ENCODE results near the gene CFDP1. TPM values are rescaled to one million over a fixed set of nuclear protein-coding genes. Genes with fewer than 3 reads are reported as not detected.

Gene CFDP1
- polyA plus RNA-seq, 2 of the 4 experiments (the other 2 are of a cell fraction) = 70.2 to 72.8 TPM

- CTCF ChIA-PET = interaction anchor here (0.6 kb wide), 1 partner anchor 104 kb away, joined by 3 read pairs; no protein-coding TSS in a partner anchor
- ATAC-seq (no peak), FAIRE-seq (no peak), DNase-seq (ENCODE audit: low read depth in 1 of 2, low spot score in 1 of 2) (no peak)
- Histone ChIP-seq H3K4me3 (no peak overlapping the region), H3K4me1 (peaks cover 19% of the 10 kb centered on the region), H3K27ac (no peak overlapping the region), H3K9me3 (no peaks in the 10 kb centered on the region), H3K4me2 (no peak overlapping the region)
- no peak for TF ChIP-seq ESRRA (IDR thresholded peaks at IDR 0.05; ENCODE audit: borderline replicate concordance, low read length)
- no peak for TF ChIP-seq MYC (IDR thresholded peaks at IDR 0.05; ENCODE audit: borderline replicate concordance, low read length)
- no peak for TF ChIP-seq MAFK (IDR thresholded peaks at IDR 0.05; ENCODE audit: partially characterized antibody)
- TF ChIP-seq BCL3 (IDR thresholded peaks at IDR 0.05) = no peak
- no peak for TF ChIP-seq ZC3H11A (IDR thresholded peaks at IDR 0.05)
- TF ChIP-seq ELK1 (IDR thresholded peaks at IDR 0.05; ENCODE audit: low read depth, low read length) = no peak
- TF ChIP-seq HES2 (IDR thresholded peaks at IDR 0.05) = no peak
- TF ChIP-seq JUN (IDR thresholded peaks at IDR 0.05) = no peak
- no peak for TF ChIP-seq NR3C1 (IDR thresholded peaks at IDR 0.05)
- no peak for TF ChIP-seq USF2 (IDR thresholded peaks at IDR 0.05)
- TF ChIP-seq MAZ (IDR thresholded peaks at IDR 0.05; ENCODE audit: borderline replicate concordance, low read depth, low read length) = no peak
- no peak for TF ChIP-seq RARB (CRISPR knock-in tag; IDR thresholded peaks at IDR 0.05)
- no peak for TF ChIP-seq RAD21 (conservative IDR thresholded peaks at IDR 0.05 in 1 of 2, IDR thresholded peaks at IDR 0.05 in 1 of 2)
- no peak for TF ChIP-seq E2F6 (IDR thresholded peaks at IDR 0.05; ENCODE audit: borderline replicate concordance, low read depth)
- 97% methylated on average over 6 of the region's 6 CpGs for WGBS (ENCODE audit: missing lambda C conversion rate)
- POLR2A ChIA-PET = no interaction called here
Observed at GRCh38 chr16:75337430-75337829, 95.9 kb downstream of the CFDP1 start.

- H3K9me3 ChIP-seq = no peaks in the 10 kb centered on the region
- H3K27ac ChIP-seq = no peak overlapping the region
- no peak for ATAC-seq
- ChIA-PET POLR2A (no interaction called here), CTCF (interaction anchor here (0.6 to 1.3 kb wide), 2 partner anchors 103 kb away, joined by 3 to 5 read pairs; no protein-coding TSS in a partner anchor)
- 95% methylated on average over 2 of the region's 2 CpGs for WGBS (ENCODE audit: missing lambda C conversion rate)
- peaks cover 9% of the 10 kb centered on the region; the same call in 2 of the 3 replicates for H3K4me1 ChIP-seq
- no peak for FAIRE-seq
- no peak for DNase-seq (ENCODE audit: low read depth in 1 of 2, low spot score in 1 of 2)
- H3K4me3 ChIP-seq = no peak overlapping the region
- no peak overlapping the region for H3K4me2 ChIP-seq
- no peak for TF ChIP-seq HDAC2 (IDR thresholded peaks at IDR 0.05)
- no peak for TF ChIP-seq FOXS1 (CRISPR knock-in tag; IDR thresholded peaks at IDR 0.05)
- no peak for TF ChIP-seq MYC (IDR thresholded peaks at IDR 0.05; ENCODE audit: borderline replicate concordance, low read length)
Observed at GRCh38 chr16:75336521-75336920, 96.8 kb downstream of the CFDP1 start.

- 93% methylated on average over 2 of the region's 2 CpGs for WGBS (ENCODE audit: missing lambda C conversion rate)
- ChIA-PET POLR2A (no interaction called here), CTCF (no interaction called here)
- no peak for ATAC-seq
- no peak for FAIRE-seq
- no peak overlapping the region for H3K27ac ChIP-seq
- no peak overlapping the region for H3K4me3 ChIP-seq
- TF ChIP-seq FOXS1 (CRISPR knock-in tag; IDR thresholded peaks at IDR 0.05) = no peak
- no peak for TF ChIP-seq ATOH8 (CRISPR knock-in tag; IDR thresholded peaks at IDR 0.05; ENCODE audit: low read depth)
- H3K4me1 ChIP-seq = no peaks in the 10 kb centered on the region
- no peak overlapping the region for H3K4me2 ChIP-seq
- DNase-seq (ENCODE audit: low read depth in 1 of 2, low spot score in 1 of 2) = no peak
- H3K9me3 ChIP-seq = no peaks in the 10 kb centered on the region
Observed at GRCh38 chr16:75333721-75334163, 99.6 kb downstream of the CFDP1 start.
